ENCODE results near the gene SPRTN. TPM values are rescaled to one million over a fixed set of nuclear protein-coding genes. Genes with fewer than 3 reads are reported as not detected.

SPRTN gene
- total and polyA plus RNA-seq, 2 of the 4 experiments (the other 2 are of a cell fraction): 6.5 to 17.4 TPM

DNA sequence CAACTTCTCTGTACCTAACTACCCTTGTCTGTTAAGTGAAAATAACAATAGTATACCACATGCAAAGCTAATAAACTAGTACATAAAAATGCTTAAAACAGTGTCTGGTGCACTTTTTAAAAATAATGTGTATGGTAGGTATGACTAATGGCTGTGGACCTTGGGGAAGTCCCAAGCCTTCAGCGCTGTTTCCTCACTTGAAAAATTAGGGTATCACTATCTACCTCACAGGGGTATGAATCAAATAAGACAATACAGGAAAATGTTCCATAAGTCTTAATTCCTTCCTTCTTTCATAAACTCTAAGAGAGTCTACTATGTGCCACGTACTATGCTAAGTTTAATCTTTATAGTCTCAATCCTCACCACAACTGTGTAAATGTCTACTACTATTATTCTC lies 52.0 kb downstream of the SPRTN start:
- peak overlapping the region; percentile 41; the same call in 1 of the 3 replicates for H2BK15ac ChIP-seq (ENCODE audit: low read depth, low read length)
- DNase-seq: peak; percentile 73

More for the DNA sequence above, 52.0 kb downstream of the SPRTN start:
- peak overlapping the region; percentile 66 for H2BK5ac ChIP-seq (ENCODE audit: low read depth, low read length, poor library complexity, severe bottlenecking)
- H3K23ac ChIP-seq (ENCODE audit: low read depth, low read length): peak overlapping the region; percentile 59; the same call in 1 of the 2 replicates
- H3K56ac ChIP-seq (ENCODE audit: extremely low read depth, insufficient read depth, low read length): no peak overlapping the region
- intact Hi-C loops (cut with micrococcal nuclease): no loop called here
- peak overlapping the region; percentile 14; the same call in 1 of the 2 replicates for H2BK20ac ChIP-seq (ENCODE audit: low read depth, low read length)
- TF ChIP-seq MAZ (IDR thresholded peaks at IDR 0.05; ENCODE audit: borderline replicate concordance, low read depth, low read length) (no peak), RCOR1 (IDR thresholded peaks at IDR 0.05; ENCODE audit: insufficient replicate concordance, low read length) (no peak), BHLHE40 (IDR thresholded peaks at IDR 0.05; ENCODE audit: low read depth, low read length) (no peak), FOS (IDR thresholded peaks at IDR 0.05; ENCODE audit: low read depth, low read length) (peak; percentile 29; the same call in 1 of the 2 replicates), RFX5 (IDR thresholded peaks at IDR 0.05; ENCODE audit: low read depth, low read length) (no peak), RAD21 (IDR thresholded peaks at IDR 0.05; ENCODE audit: low read length) (no peak), CHD1 (IDR thresholded peaks at IDR 0.05; ENCODE audit: low read depth, low read length) (no peak), MXI1 (IDR thresholded peaks at IDR 0.05; ENCODE audit: borderline replicate concordance, low read depth, low read length) (no peak), CEBPB (IDR thresholded peaks at IDR 0.05; ENCODE audit: low read depth, low read length) (peak; percentile 9; the same call in 1 of the 2 replicates), MAFK (IDR thresholded peaks at IDR 0.05; ENCODE audit: low read depth, low read length) (no peak), POLR2A (IDR thresholded peaks at IDR 0.05; ENCODE audit: low read depth, low read length) (no peak), NFE2L2 (IDR thresholded peaks at IDR 0.05; ENCODE audit: low read depth, low read length) (no peak)
- TF ChIP-seq, protein P1, sequence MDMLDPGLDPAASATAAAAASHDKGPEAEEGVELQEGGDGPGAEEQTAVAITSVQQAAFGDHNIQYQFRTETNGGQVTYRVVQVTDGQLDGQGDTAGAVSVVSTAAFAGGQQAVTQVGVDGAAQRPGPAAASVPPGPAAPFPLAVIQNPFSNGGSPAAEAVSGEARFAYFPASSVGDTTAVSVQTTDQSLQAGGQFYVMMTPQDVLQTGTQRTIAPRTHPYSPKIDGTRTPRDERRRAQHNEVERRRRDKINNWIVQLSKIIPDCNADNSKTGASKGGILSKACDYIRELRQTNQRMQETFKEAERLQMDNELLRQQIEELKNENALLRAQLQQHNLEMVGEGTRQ (IDR thresholded peaks at IDR 0.05; ENCODE audit: low read depth, low read length): no peak
- TF ChIP-seq, protein P2, sequence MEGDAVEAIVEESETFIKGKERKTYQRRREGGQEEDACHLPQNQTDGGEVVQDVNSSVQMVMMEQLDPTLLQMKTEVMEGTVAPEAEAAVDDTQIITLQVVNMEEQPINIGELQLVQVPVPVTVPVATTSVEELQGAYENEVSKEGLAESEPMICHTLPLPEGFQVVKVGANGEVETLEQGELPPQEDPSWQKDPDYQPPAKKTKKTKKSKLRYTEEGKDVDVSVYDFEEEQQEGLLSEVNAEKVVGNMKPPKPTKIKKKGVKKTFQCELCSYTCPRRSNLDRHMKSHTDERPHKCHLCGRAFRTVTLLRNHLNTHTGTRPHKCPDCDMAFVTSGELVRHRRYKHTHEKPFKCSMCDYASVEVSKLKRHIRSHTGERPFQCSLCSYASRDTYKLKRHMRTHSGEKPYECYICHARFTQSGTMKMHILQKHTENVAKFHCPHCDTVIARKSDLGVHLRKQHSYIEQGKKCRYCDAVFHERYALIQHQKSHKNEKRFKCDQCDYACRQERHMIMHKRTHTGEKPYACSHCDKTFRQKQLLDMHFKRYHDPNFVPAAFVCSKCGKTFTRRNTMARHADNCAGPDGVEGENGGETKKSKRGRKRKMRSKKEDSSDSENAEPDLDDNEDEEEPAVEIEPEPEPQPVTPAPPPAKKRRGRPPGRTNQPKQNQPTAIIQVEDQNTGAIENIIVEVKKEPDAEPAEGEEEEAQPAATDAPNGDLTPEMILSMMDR (conservative IDR thresholded peaks at IDR 0.05; ENCODE audit: low read depth, low read length): no peak
- TF ChIP-seq, protein P3, sequence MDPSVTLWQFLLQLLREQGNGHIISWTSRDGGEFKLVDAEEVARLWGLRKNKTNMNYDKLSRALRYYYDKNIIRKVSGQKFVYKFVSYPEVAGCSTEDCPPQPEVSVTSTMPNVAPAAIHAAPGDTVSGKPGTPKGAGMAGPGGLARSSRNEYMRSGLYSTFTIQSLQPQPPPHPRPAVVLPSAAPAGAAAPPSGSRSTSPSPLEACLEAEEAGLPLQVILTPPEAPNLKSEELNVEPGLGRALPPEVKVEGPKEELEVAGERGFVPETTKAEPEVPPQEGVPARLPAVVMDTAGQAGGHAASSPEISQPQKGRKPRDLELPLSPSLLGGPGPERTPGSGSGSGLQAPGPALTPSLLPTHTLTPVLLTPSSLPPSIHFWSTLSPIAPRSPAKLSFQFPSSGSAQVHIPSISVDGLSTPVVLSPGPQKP (IDR thresholded peaks at IDR 0.05; ENCODE audit: borderline replicate concordance, low read depth, low read length): no peak
- WGBS, 2 experiments (ENCODE audit: extremely low coverage in 2 of 2, insufficient read length in 1 of 2): no CpG with 5 or more reads among the region's 2 CpGs
- peaks cover 21% of the 10 kb centered on the region for H3K9me1 ChIP-seq (ENCODE audit: insufficient read depth, low read length)
- no peak overlapping the region for H3K9ac ChIP-seq (ENCODE audit: low read depth, low read length)
- dilution Hi-C loops (cut with HindIII; ENCODE audit: low sequenced_read_pairs, unreplicated experiment): no loop called here
- in situ Hi-C loops (cut with MboI; ENCODE audit: low sequenced_read_pairs): no loop called here
- no TSS peak for BruUV-seq (replicated peaks)
- H3K4me1 ChIP-seq (ENCODE audit: control insufficient read depth, insufficient read depth, low read length): peaks cover 8% of the 10 kb centered on the region
- no peaks in the 10 kb centered on the region for H3K9me3 ChIP-seq (ENCODE audit: control insufficient read depth, insufficient read depth, low read length)
- H3K27ac ChIP-seq (ENCODE audit: insufficient read depth, low read length): no peak overlapping the region
- peaks cover 38% of the 10 kb centered on the region for H4K20me1 ChIP-seq (ENCODE audit: insufficient read depth, low read length)
- peak; percentile 70 for ATAC-seq (ENCODE audit: low read depth)
- H3K4me3 ChIP-seq (ENCODE audit: insufficient read depth, low read depth, low read length): no peak overlapping the region
- H3K27me3 ChIP-seq (ENCODE audit: control insufficient read depth, insufficient read depth, low read length): no peaks in the 10 kb centered on the region
- H2AFZ ChIP-seq (replicated peaks; ENCODE audit: low read length, poor library complexity): no peak overlapping the region
- H3K4ac ChIP-seq (ENCODE audit: low read depth, low read length): peak overlapping the region; percentile 57; the same call in 1 of the 2 replicates
- CTCF ChIA-PET: no interaction called here
- no peak overlapping the region for H3K4me2 ChIP-seq (ENCODE audit: low read depth, low read length)
- H4K8ac ChIP-seq (ENCODE audit: low read depth in 2 of 2, low read length in 2 of 2): no peak overlapping the region
- peak overlapping the region; percentile 31 for H2AK9ac ChIP-seq (replicated peaks; ENCODE audit: low read depth, low read length, poor library complexity)
- no peak overlapping the region for H4K91ac ChIP-seq (ENCODE audit: insufficient read depth, low read depth, low read length)
- peak overlapping the region; percentile 20; the same call in 1 of the 2 replicates for H2AK5ac ChIP-seq (ENCODE audit: low read depth, low read length)
- no peak overlapping the region for H4K5ac ChIP-seq (ENCODE audit: low read depth, low read length)
- no peak overlapping the region for H3K18ac ChIP-seq (ENCODE audit: low read depth, low read length)
- H3K36me3 ChIP-seq (ENCODE audit: control insufficient read depth, insufficient read depth, low read length): no peaks in the 10 kb centered on the region
- peaks cover 28 to 79% of the 10 kb centered on the region in 2 experiments for H3K79me1 ChIP-seq (ENCODE audit: low read depth in 1 of 2, low read length in 2 of 2)
- H2BK120ac ChIP-seq (ENCODE audit: low read depth, low read length): 0 out of 2 replicates have a peak overlapping the region, but pooled peaks have one; percentile 32
- POLR2A ChIA-PET (ENCODE audit: unreplicated experiment): no interaction called here
- H3K14ac ChIP-seq (replicated peaks; ENCODE audit: low read depth, low read length): 0 out of 2 replicates have a peak overlapping the region, but pooled peaks have one; percentile 76
